Activated CD4-positive, alpha-beta T cell treated with anti-CD3 and anti-CD28 coated beads, Interleukin-2, amount 50 U/mL, for 1 hour (primary cell): Measurements from ENCODE around the gene DDX56.
A peak's percentile ranks its signal among the peaks of the same experiment; 100 is the strongest.
"Not testable (repeated sequence)": the region's sequence is repeated elsewhere in the genome, so short reads cannot be mapped to it uniquely, and the experiment has no call there.

Source experiments
- DNase-seq: peaks from one replicate; pipeline ENCODE4 v3.0.0-alpha.2; 2020

The DDX56 gene

GRCh38 chr7:44595934-44596635 is 22.4 kb upstream of the DDX56 start:
- DNase-seq, result no peak

GRCh38 chr7:44590910-44591309 is 17.2 kb upstream of the DDX56 start:
- no peak for DNase-seq

DNA sequence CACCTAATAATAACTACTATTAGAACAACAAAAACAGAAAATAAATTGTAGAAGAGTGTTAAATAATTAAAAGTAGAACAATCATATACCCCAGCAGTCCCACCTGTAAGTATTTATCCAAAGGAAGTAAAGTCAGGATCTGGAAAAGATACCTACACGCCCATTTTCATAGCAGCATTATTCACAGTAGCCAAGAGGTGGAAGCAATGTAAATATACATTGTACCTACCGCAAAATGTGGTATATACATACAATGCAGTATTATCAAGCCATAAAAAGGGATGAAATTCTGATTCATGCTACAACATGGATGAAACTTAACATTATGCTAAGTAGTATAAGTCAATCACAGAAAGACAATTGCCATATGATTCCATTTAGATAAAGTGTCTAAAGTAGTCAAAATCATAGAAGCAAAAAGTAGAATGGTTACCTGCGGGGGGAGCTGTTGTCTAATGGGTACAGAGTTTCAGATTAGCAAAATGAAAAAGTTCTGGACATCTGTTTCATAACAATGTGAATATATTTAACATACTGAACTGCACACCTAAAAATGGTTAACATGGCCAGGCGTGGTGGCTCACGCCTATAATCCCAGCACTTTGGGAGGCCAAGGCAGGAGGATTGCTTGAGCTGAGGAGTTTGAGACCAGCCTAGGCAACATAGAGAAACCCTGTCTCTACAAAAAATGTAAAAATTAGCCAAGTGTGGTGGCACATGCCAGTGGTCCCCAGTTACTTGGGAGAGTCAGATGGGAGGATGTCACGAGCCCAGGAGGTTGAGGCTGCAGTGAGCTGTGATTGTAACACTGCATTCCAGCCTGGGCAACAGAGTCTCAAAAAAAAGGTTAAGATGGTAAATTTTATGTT is 14.4 kb upstream of the DDX56 start:
- DNase-seq, result peak; percentile 61

GRCh38 chr7:44583146-44583865 is 9.6 kb upstream of the DDX56 start:
- DNase-seq, result no peak

- peak; percentile 100 for DNase-seq
These were observed 8.3 kb upstream of the DDX56 start, which contains the start of gene TMED4 for GRCh38 chr7:44581879-44582603. Gene TMED4, minus strand, starts transcription at chr7:44582231. Its CDS starts 25 bp downstream, at chr7:44582206.

DNA sequence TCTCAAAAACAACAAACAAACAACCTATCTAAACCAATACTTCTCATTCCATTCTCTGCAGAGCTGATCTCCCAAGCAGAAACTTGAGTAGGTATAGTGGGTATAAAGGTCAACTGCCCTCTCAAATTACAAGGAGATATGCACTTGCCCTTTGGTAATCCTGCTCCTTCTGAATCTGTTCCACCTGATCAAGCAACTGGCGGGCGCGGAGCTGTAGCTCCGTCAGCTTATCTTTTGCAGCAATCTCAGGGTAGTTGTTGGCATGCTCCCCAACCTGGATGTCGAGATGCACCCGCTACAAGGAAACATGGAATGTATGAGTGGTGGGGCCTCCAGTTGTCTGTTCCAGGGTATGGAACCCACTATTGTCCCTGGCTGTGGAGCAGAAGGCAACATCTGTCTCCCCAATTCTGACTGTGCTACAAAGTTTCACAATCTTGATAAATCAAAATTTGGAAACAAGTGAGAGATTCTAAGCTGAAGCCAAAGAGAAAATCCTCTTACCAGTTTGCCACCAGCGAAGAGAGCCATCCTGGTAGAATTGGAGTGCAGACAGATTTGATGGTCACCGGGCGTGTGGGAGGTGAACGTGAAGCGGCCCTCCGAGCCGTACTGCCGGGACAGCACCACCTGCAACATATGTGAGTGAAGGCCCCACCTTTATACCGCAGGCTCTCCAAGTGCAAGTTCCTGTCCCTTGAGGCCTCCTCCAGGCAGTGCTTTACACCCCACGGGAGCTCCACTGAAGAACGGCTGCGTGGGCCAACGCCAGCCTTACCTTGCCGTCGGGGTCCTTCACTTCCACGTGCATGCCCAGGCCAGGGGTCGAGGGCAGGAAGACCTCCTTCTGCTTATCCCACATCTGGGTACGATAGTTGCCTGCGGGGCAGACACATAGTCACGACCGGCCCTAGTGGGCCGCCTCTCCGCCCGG is 7.5 kb upstream of the DDX56 start:
- peak; percentile 40 for DNase-seq

GRCh38 chr7:44576228-44576627 is 2.5 kb upstream of the DDX56 start:
- DNase-seq, result no peak

GRCh38 chr7:44575054-44575453 is 1.3 kb upstream of the DDX56 start:
- DNase-seq, result no peak

GRCh38 chr7:44574287-44574872 is 672 bp upstream of the DDX56 start:
- DNase-seq, result peak; percentile 8

GRCh38 chr7:44572771-44573170 is 937 bp downstream of the DDX56 start:
- DNase-seq, result no peak

GRCh38 chr7:44569959-44570358 is 3.7 kb downstream of the DDX56 start:
- no peak for DNase-seq

- no peak for DNase-seq
These were observed 4.7 kb downstream of the DDX56 start for GRCh38 chr7:44568771-44569560.

- no peak for DNase-seq
These were observed 5.8 kb downstream of the DDX56 start for GRCh38 chr7:44567884-44568283.

DNA sequence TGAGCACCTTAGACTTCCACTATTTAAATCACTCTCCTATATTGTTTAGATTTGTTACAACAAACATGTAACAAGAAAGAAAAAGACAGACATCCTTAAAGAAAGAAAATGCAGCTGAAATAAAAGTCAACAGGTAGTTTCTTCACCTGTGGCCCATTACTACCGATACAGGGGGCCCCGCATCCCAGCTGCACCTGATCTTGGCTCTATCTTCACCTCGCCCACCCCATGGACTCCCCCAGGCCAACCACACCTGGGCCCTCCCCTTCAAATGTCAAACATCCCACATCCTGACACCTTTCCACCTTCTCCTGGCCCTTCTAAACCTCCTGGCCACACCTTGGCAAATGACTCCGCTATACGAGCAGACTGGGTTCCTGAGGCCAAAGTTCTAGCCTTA is 7.0 kb downstream of the DDX56 start:
- no peak for DNase-seq

- DNase-seq, result no peak
These were observed 7.7 kb downstream of the DDX56 start for GRCh38 chr7:44565795-44566559.

DNA sequence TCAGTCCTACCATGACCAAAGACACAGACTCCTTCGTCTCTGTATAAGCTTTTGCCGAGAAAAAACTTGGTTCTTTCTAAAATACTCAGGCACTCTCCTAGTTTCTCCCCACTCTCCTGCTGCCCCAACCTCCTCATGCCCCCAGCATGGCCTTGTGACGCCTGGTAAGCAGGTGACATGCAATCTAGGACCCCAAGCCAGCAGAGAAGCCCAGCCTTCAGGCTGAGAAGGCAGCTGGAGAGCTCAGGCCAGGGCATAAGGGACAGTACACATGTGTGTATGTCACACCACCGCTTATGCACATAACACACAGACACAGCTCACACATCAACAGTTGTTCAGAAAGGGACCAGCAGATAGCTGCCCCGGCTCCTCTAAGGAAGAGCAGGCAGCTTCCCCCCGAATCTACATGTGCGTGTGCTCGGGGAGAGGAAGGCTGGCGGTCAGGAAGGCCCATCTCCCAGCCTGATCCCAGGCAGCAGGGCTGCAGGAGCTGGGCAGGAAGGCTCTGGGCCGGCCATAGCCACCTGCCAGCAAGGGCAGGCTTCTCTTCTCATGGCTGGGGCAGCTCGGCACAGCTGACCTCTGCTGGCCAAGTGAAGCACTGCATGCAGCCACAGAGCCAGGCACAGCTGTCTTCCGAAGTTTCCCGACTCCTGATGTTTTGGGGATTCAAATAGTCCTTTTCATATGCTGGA is 8.5 kb downstream of the DDX56 start:
- DNase-seq, result peak; percentile 64

GRCh38 chr7:44564606-44565005 is 9.1 kb downstream of the DDX56 start:
- no peak for DNase-seq

DNA sequence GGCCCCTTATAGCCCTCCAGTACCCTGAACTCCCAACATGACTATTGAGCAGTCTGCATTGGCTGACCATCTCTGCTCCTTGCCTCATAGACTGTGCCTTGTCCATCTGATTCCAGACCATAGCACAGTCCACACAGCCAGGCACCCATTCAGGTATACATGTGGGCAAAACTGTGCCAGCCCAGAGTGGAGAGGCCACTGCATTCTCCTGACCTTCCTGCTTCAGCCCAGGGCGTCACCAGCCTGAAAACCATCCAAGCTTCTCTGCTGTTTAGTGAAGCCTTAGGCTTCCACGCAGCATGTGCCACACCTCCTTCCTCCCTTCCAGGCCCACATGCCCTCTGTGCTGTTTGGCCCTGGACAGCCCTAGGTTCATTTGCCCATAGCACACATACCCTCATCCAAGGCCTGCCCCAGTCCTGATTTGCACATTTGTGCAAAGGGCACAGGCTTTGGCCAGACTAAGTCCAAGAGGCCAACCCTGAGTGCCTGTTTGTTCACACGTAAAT is 10.5 kb downstream of the DDX56 start:
- DNase-seq, result no peak

DNA sequence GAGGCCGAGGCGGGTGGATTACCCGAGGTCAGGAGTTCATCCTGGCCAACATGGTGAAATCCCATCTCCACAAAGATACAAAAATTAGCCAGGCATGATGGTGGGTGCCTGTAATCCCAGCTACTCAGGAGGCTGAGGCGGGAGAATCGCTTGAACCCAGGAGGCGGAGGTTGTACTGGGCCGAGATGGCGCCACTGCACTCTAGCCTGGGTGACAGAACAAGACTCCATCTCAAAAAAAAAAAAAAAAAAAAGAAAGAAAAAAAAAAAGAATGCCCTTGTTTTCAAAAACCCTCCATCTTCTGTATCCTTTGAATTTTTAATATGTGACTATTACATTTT is 11.1 kb downstream of the DDX56 start:
- not testable (repeated sequence) for DNase-seq
